Measurements from ENCODE around the gene AHNAK2.

GRCh38 chr14:105011312-105011990 lies 33.3 kb upstream of the AHNAK2 start:
- no peak for TF ChIP-seq CTCF (IDR thresholded peaks at IDR 0.05; ENCODE audit: low read depth, low read length, poor library complexity, severe bottlenecking)
- TF ChIP-seq EZH2phosphoT487 (IDR thresholded peaks at IDR 0.05; ENCODE audit: borderline replicate concordance, low read length): no peak

Measured in DOHH2 (cell line).